Ascending aorta (tissue), 2 donors: ENCODE data around the gene DIP2C. TPM values are rescaled to one million over a fixed set of nuclear protein-coding genes. Genes with fewer than 3 reads are reported as not detected.
A peak's percentile ranks its signal among the peaks of the same experiment; 100 is the strongest.

Experiments used
- DNase-seq, 2 donors: peaks; one replicate each; pipeline ENCODE4 v3.0.0-alpha.2; 2019; ENCODE audit warnings: low spot score in 2 of 2
- H3K27ac ChIP-seq, 2 donors: fragments of 200-600 bp; sonication (generic); one replicate each; pipeline ENCODE4 v1.5.1; 2016 to 2017; ENCODE audit warnings: mild to moderate bottlenecking in 1 of 2
- H3K27me3 ChIP-seq: fragments of 200-600 bp; sonication (generic); one replicate; pipeline ENCODE4 v1.5.1; 2017
- H3K36me3 ChIP-seq, 2 donors: fragments of 200-600 bp; sonication (generic); one replicate each; pipeline ENCODE4 v1.5.1; 2016
- H3K4me1 ChIP-seq, 2 donors: fragments of 200-600 bp; sonication (generic); one replicate each; pipeline ENCODE4 v1.5.1; 2016 to 2017; ENCODE audit warnings: mild to moderate bottlenecking in 1 of 2
- H3K4me3 ChIP-seq, 2 donors: fragments of 200-600 bp; sonication (generic); one replicate each; pipeline ENCODE4 v1.5.1; 2016 to 2017; ENCODE audit warnings: mild to moderate bottlenecking in 1 of 2
- H3K9me3 ChIP-seq, 2 donors: fragments of 200-600 bp; sonication (generic); one replicate each; pipeline ENCODE4 v1.5.1; 2016
- intact Hi-C: fragments of 100-400 bp; cut with DNase I; formaldehyde crosslinking; loops from one replicate; pipeline ENCODE4 v1.15.1; 2023
- total RNA-seq: library from RNA; depleted of rRNA; stranded (reverse); fragments of >200 nt; gene quantifications from one replicate; pipeline ENCODE4 v1.1.0, GENCODE V29; 2016
- TF ChIP-seq, protein P1 (sequence below), 3 experiments: fragments of 200-600 bp in 2 of 3; fragments of 450-650 bp in 1 of 3; sonication (generic) in 2 of 3; IDR thresholded peaks; one replicate each; pipeline ENCODE4 v1.5.1; 2016 to 2019; ENCODE audit warnings: antibody characterized with exemption in 3 of 3, mild to moderate bottlenecking in 1 of 3, moderate library complexity in 1 of 3

Gene DIP2C
- total RNA-seq, 1 donor from 2014 or later: 14.7 TPM

GRCh38 chr10:676178-676577 is 13.3 kb downstream of the DIP2C start:
- no peaks in the 10 kb centered on the region for H3K9me3 ChIP-seq
- no peak overlapping the region for H3K4me3 ChIP-seq
- H3K27me3 ChIP-seq: no peaks in the 10 kb centered on the region
- H3K27ac ChIP-seq: no peak overlapping the region
- H3K4me1 ChIP-seq: peaks cover 0 to 6% of the 10 kb centered on the region in 2 donors
- intact Hi-C loops: no loop called here
- no peak for DNase-seq
- H3K36me3 ChIP-seq: no peaks in the 10 kb centered on the region
- TF ChIP-seq, protein P1, sequence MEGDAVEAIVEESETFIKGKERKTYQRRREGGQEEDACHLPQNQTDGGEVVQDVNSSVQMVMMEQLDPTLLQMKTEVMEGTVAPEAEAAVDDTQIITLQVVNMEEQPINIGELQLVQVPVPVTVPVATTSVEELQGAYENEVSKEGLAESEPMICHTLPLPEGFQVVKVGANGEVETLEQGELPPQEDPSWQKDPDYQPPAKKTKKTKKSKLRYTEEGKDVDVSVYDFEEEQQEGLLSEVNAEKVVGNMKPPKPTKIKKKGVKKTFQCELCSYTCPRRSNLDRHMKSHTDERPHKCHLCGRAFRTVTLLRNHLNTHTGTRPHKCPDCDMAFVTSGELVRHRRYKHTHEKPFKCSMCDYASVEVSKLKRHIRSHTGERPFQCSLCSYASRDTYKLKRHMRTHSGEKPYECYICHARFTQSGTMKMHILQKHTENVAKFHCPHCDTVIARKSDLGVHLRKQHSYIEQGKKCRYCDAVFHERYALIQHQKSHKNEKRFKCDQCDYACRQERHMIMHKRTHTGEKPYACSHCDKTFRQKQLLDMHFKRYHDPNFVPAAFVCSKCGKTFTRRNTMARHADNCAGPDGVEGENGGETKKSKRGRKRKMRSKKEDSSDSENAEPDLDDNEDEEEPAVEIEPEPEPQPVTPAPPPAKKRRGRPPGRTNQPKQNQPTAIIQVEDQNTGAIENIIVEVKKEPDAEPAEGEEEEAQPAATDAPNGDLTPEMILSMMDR (IDR thresholded peaks at IDR 0.05): no peak

- no peaks in the 10 kb centered on the region for H3K9me3 ChIP-seq
- no peak overlapping the region for H3K4me3 ChIP-seq
- TF ChIP-seq, protein P1 (IDR thresholded peaks at IDR 0.05): no peak
- DNase-seq: no peak
- intact Hi-C loops: no loop called here
- H3K27me3 ChIP-seq: no peaks in the 10 kb centered on the region
- no peak overlapping the region for H3K27ac ChIP-seq
- no peaks in the 10 kb centered on the region for H3K36me3 ChIP-seq
- H3K4me1 ChIP-seq: peaks cover 0 to 6% of the 10 kb centered on the region in 2 donors
Measured at GRCh38 chr10:675532-675931, 13.9 kb downstream of the DIP2C start.

- H3K9me3 ChIP-seq: no peaks in the 10 kb centered on the region
- H3K27ac ChIP-seq: no peak overlapping the region
- DNase-seq: peak in 1 of 2 donors; percentile 39
- TF ChIP-seq, protein P1 (IDR thresholded peaks at IDR 0.05): no peak
- H3K27me3 ChIP-seq: no peaks in the 10 kb centered on the region
- H3K4me1 ChIP-seq: peaks cover 0 to 6% of the 10 kb centered on the region in 2 donors
- no peak overlapping the region for H3K4me3 ChIP-seq
- no peaks in the 10 kb centered on the region for H3K36me3 ChIP-seq
- intact Hi-C loops: no loop called here
Measured at GRCh38 chr10:673492-673891, 16.0 kb downstream of the DIP2C start.

GRCh38 chr10:672992-673391 is 16.5 kb downstream of the DIP2C start:
- TF ChIP-seq, protein P1 (IDR thresholded peaks at IDR 0.05): no peak
- no peaks in the 10 kb centered on the region for H3K9me3 ChIP-seq
- H3K4me3 ChIP-seq: no peak overlapping the region
- no peaks in the 10 kb centered on the region for H3K36me3 ChIP-seq
- H3K27ac ChIP-seq: no peak overlapping the region
- H3K4me1 ChIP-seq: peaks cover 0 to 6% of the 10 kb centered on the region in 2 donors
- intact Hi-C loops: no loop called here
- H3K27me3 ChIP-seq: no peaks in the 10 kb centered on the region
- no peak for DNase-seq

- Histone ChIP-seq H3K36me3 (no peaks in the 10 kb centered on the region), H3K27me3 (no peaks in the 10 kb centered on the region), H3K9me3 (no peaks in the 10 kb centered on the region), H3K4me1 (no peaks in the 10 kb centered on the region), H3K4me3 (no peak overlapping the region), H3K27ac (no peak overlapping the region)
- intact Hi-C loops: no loop called here
- DNase-seq: peak in 1 of 2 donors; percentile 51
- TF ChIP-seq, protein P1 (IDR thresholded peaks at IDR 0.05): no peak
Measured at GRCh38 chr10:672203-672602, 17.3 kb downstream of the DIP2C start.

DNA sequence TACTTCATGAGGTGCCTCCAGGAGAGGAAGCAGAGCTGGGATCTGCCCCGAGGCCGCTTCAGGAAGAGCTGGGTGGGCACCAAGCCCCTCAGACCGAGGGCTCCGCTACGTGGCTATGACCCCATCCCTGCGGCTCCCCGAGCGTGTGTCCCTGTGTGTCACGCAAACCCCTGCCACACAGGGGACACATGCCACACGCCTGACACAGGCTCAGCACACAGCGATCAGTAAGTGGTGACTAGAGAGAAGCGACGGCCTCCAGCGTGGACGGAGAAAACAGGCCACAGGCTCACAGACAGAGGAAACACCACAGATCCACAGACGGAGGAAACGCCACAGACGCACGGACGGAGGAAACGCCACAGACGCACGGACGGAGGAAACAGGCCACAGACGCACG is 18.5 kb downstream of the DIP2C start:
- intact Hi-C loops: no loop called here
- peaks cover 0 to 3% of the 10 kb centered on the region in 2 donors for H3K4me1 ChIP-seq
- no peak overlapping the region for H3K27ac ChIP-seq

More for the DNA sequence above, 18.5 kb downstream of the DIP2C start:
- no peaks in the 10 kb centered on the region for H3K27me3 ChIP-seq
- TF ChIP-seq, protein P1 (IDR thresholded peaks at IDR 0.05): no peak
- peak in 1 of 2 donors; percentile 50 for DNase-seq
- no peak overlapping the region for H3K4me3 ChIP-seq
- H3K36me3 ChIP-seq: no peaks in the 10 kb centered on the region
- H3K9me3 ChIP-seq: no peaks in the 10 kb centered on the region
